H54 (cell line): Measurements from ENCODE around the gene DHRS7C.

Source experiments
- DNase-seq: peaks from one replicate; pipeline ENCODE4 v3.0.0; 2011; ENCODE audit warnings: low spot score, mixed read lengths; ENCODE audit not compliant: insufficient read length
- FAIRE-seq: peaks from 3 replicates; lab custom pipeline; 2011; peaks lifted over from hg19 to GRCh38; lab: Jason Lieb, UNC
- POLR2A ChIP-seq: IDR thresholded peaks from 2 replicates; pipeline ENCODE4 v1.6.1; 2011; ENCODE audit warnings: low read depth, mild to moderate bottlenecking, low read length

Gene DHRS7C

DNA sequence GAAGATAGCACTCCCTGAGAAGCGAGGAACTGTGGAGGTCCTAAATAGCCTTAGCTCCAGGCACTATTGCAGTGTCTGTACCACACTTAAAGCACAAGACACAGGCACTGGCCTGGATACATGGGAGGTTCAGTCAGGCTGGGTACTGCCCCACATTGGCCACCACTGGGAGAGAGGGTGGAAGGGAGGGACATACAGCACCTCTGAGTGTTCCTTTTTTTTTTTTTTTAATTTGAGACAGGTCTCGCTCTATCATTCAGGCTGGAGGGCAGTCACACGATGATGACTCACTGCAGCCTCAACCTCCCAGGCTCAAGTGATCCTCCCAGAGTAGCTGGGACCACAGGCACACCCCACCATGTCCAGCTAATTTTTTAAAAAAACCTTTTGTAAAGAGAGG, 29.1 kb upstream of the DHRS7C start:
- DNase-seq (no peak), FAIRE-seq (no peak)
- TF ChIP-seq POLR2A: no peak

- FAIRE-seq: no peak
- TF ChIP-seq POLR2A: no peak
- DNase-seq: no peak
Observed at GRCh38 chr17:9818760-9819159, 27.4 kb upstream of the DHRS7C start.

DNA sequence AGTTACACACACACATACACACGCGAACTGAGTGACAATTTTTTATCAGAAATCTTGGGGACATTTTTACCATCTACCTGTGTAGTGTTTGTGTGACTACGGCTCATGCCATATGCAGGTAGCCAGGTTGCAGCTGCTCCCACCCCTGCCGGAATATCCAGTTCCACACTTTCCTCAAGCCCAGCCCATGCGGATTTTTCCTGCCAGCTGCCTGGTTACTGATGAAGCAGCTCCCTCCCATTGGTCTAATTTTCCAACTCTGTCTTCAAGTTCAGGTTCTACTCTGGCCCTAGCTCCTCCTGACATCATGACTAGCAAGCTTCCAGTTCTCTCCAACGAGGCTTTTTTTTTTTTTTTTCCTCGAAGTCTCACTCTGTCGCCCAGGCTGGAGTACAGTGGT, 25.7 kb upstream of the DHRS7C start:
- TF ChIP-seq POLR2A: no peak
- DNase-seq (peak; percentile 64), FAIRE-seq (peak; percentile 43)

DNA sequence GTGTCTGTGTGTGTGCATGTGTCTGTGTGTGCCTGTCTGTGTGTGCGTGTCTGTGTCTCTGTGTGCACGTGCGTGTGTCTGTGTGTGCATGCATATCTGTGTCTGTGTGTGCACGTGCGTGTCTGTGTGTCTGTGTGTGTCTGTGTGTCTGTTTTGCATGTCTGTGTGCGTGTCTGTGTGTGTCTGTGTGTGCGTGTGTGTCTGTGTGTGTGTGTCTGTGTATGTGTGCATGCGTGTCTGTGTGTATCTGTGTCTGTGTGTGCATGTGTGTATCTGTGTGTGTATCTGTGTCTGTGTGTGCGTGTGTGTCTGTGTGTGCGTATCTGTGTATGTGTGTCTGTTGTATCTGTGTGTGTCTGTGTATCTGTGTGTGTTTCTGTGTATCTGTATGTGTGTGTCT, 25.1 kb upstream of the DHRS7C start:
- TF ChIP-seq POLR2A: no peak
- DNase-seq (no peak), FAIRE-seq (no peak)

DNA sequence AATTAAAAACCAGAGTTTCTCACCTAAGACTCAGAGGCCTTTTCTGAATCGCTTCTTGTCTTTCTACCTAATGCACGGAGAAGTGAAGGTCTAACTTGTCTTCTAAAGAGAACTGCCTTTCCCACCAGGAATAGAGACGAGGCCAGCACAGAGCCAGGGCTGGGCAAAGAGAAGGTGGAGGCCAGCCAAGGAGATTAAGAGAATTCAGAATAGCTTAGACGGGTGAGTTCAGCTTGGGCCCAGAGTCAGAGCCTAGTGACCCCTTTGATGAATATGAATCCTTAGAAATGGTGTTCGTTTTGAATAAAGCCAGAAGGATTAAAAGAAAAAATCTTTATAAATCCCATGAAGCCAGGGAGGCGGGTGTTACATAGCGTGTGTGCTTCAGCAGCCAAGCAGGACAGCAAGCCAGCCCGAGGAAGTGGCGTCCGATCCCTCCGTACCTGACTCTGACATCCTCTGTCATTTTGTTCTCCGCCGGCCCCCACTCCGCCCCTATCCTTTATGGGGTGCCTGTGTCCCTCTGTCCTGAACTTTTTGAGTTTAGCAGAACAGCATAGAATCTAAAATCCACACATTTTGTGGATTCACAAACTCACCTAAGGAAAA, 23.0 kb upstream of the DHRS7C start:
- FAIRE-seq: no peak
- no peak for DNase-seq
- no peak for TF ChIP-seq POLR2A

DNA sequence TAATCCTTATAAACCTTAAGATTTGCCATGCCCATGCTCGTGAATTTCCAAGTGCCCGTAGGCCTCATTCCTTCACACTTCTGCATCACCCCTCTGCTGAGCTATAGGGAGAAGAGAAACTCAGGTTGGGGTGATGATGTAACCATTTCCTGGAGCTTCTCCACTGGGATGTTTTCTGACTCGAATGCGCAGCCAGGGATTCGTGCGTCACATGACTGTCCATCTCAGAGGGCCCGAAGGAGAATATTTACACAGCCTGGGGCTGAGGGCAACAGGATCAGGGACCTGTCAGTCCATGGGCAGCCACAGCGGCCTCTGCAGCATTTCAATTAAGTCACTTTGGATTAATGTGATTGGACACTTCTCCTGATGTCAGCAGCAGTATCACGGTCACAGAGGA, 21.8 kb upstream of the DHRS7C start:
- FAIRE-seq (no peak), DNase-seq (no peak)
- no peak for TF ChIP-seq POLR2A

DNA sequence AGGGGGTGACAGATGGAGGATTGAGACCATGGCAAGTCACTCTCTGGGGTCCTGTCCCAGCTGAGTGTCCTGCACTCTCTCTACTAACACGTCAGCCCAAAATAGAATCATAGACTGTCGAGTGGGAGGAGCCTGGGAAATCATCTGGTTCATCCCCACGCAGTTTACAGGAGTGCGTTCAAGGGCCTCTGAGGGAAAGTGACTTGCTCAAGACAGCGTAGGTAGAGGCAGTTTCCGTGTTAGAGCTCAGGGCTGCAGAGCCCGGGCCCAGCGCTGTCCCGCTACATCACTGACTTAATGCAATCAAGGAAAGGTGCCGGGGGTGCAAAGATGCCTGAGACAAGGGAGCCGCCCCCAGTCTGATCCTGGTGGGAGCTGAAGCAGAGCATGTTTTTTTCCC, 20.1 kb upstream of the DHRS7C start:
- TF ChIP-seq POLR2A: no peak
- FAIRE-seq: no peak
- DNase-seq: no peak

- no peak for TF ChIP-seq POLR2A
- no peak for FAIRE-seq
Observed at GRCh38 chr17:9811086-9811485, 19.7 kb upstream of the DHRS7C start.

DNA sequence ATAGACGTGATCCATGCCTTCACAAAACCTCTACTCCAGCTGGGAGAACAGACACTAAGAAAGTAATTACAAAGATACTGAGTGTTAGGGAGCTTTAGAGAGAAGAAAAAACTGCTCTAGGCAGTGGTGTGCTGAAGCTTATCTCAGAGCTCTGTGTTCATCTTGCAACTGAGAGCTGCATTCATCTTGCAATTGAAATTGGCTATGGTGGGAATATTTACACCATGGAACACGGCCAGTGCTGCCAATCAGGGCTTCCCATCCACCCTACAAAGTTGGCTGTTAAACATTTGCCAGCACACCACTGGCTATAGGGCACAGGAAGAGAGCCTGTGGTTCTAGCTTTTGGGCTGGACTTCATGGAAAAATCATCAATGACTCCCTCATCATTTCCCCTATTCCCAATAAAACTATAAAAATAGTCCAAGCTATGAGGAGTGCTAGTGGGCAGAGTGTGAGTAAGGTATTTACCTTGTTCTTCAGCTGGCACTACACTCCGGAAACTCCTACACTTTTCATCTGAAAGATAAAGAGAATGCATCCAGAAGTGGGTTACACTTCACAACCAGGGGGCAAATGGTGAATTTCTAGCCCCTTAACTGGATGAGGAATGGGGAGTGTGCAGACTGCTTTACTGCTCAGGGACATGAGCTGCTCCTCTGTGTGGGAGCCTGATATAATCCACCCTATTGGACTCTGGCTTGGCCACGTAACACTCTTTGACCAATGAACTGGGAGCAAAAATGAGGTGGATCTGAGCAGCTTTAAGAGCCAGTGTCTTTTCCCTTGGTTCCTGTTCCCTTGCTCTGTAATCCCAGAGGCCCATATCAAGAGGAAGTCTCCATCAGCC, 18.9 kb upstream of the DHRS7C start:
- TF ChIP-seq POLR2A: no peak
- FAIRE-seq (no peak), DNase-seq (no peak)

More at GRCh38 chr17:9811086-9811485, 19.7 kb upstream of the DHRS7C start:
- no peak for DNase-seq

DNA sequence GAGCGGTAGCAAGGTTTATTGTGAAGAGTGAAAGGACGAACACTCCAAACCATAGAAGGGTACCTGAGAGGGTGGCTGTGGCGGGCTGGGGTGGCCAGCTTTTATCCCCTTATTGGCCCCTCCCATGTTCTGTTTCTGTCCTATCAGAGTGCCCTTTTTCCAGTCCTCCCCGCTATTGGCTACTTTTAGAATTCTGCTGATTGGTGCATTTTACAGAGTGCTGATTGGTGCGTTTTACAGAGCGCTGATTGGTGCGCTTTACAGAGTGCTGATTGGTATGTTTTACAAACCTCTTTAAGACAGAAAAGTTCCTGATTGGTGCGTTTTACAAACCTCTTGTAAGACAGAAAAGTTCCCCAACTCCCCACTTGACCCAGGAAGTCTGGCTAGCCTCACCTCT, 18.0 kb upstream of the DHRS7C start:
- no peak for DNase-seq

GRCh38 chr17:9806699-9807098, 15.3 kb upstream of the DHRS7C start:
- no peak for DNase-seq
- FAIRE-seq: no peak
- no peak for TF ChIP-seq POLR2A

More for the DNA sequence above, 18.0 kb upstream of the DHRS7C start:
- FAIRE-seq: no peak
- no peak for TF ChIP-seq POLR2A

- FAIRE-seq: no peak
- no peak for DNase-seq
- no peak for TF ChIP-seq POLR2A
Observed at GRCh38 chr17:9805769-9806168, 14.4 kb upstream of the DHRS7C start.

DNA sequence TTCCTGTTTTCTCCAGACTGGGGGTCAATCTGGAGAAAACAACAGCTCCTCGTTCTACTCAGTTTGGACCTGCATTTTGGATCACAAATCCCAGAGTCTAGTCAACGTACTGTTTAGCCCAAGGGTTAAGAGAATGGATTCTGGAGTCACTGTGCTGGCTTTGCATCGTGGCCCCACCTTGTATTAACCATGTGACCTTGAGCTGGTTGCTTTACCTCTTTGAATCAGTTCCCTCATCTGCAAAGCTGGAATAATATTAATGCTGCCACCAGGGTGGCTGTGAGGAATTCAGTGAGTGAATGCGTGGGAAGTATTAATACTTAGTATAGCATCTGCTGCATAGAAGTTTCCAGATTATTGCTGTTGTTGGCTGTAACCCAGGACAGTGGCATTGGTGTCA, 11.3 kb upstream of the DHRS7C start:
- TF ChIP-seq POLR2A: no peak
- FAIRE-seq: peak; percentile 33
- no peak for DNase-seq

DNA sequence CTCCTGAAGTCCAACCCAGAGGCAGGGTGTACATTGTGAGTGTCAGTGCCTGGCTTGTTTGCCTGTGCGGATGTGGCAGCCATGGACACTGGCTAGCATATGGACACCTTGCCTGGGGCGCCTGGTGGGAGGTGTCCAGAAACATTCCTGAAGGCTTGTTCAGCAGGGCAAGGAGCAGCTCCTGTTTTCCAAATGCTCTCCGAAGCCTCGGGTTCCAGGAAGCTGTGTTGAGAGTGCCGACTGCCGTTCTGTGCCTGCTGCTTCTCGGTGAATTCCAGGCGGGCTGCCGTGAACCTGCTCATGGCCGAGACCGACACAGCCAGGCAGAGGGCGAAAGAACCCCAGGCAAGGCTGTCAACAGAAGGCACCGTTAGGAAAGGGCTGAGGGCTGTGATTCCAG, 10.9 kb upstream of the DHRS7C start:
- peak; percentile 80 for DNase-seq
- no peak for TF ChIP-seq POLR2A
- FAIRE-seq: peak; percentile 76

- no peak for FAIRE-seq
- no peak for TF ChIP-seq POLR2A
- DNase-seq: no peak
Observed at GRCh38 chr17:9801505-9801904, 10.1 kb upstream of the DHRS7C start.
